A549 (cell line): ENCODE measurements around the gene SPATA1.

Experiments
- EP300 ChIP-seq, 2 experiments: fragments of >200 bp; sonication (Bioruptor Twin); formaldehyde crosslinking; IDR thresholded peaks; 2 replicates in 1 of 2; 3 replicates in 1 of 2; pipeline ENCODE4 v1.6.1; 2016 to 2017
- POLR2A ChIP-seq: IDR thresholded peaks from 2 replicates; pipeline ENCODE4 v1.6.1; 2012; ENCODE audit warnings: mild to moderate bottlenecking, low read length
- SREBF2 ChIP-seq: fragments of 450-650 bp; IDR thresholded peaks from 2 replicates; pipeline ENCODE4 v1.6.1; 2014; ENCODE audit warnings: mild to moderate bottlenecking, moderate library complexity
- ZC3H11A ChIP-seq: fragments of 450-650 bp; IDR thresholded peaks from 2 replicates; pipeline ENCODE4 v1.6.1; 2014; ENCODE audit warnings: antibody characterized with exemption, mild to moderate bottlenecking
- TF ChIP-seq, protein P1 (sequence below): fragments of >200 bp; sonication (Bioruptor Twin); formaldehyde crosslinking; IDR thresholded peaks from 3 replicates; pipeline ENCODE4 v1.5.1; 2016
- TF ChIP-seq, protein P2 (sequence below): fragments of 150-350 bp; IDR thresholded peaks from 2 replicates; pipeline ENCODE4 v1.6.1; 2014; ENCODE audit warnings: low read depth, mild to moderate bottlenecking, low read length
- TF ChIP-seq, protein P3 (sequence below): IDR thresholded peaks from 2 replicates; pipeline ENCODE4 v1.6.1; 2012

DNA sequence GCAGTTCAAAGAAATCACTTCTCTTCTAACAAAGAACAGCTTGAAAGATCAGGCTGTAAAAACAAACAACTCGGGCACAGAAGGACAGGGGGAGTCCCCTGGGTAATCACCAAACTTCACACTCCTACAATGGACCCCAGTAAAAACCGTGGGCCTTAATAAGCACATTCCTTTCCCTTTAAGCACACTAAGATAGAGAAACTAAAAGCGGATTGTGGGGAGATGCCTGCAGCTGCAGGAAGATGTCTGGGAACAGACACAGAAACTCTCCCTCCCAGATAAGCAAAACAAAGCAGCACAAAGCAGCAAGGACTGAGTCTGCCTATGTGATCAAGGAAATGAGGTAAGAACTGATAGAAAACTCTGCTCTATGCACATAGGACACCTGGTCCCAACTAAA lies 105.6 kb downstream of the SPATA1 start:
- TF ChIP-seq, protein P1, sequence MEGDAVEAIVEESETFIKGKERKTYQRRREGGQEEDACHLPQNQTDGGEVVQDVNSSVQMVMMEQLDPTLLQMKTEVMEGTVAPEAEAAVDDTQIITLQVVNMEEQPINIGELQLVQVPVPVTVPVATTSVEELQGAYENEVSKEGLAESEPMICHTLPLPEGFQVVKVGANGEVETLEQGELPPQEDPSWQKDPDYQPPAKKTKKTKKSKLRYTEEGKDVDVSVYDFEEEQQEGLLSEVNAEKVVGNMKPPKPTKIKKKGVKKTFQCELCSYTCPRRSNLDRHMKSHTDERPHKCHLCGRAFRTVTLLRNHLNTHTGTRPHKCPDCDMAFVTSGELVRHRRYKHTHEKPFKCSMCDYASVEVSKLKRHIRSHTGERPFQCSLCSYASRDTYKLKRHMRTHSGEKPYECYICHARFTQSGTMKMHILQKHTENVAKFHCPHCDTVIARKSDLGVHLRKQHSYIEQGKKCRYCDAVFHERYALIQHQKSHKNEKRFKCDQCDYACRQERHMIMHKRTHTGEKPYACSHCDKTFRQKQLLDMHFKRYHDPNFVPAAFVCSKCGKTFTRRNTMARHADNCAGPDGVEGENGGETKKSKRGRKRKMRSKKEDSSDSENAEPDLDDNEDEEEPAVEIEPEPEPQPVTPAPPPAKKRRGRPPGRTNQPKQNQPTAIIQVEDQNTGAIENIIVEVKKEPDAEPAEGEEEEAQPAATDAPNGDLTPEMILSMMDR: no peak
- TF ChIP-seq SREBF2: no peak
- no peak for TF ChIP-seq ZC3H11A
- TF ChIP-seq, protein P2, sequence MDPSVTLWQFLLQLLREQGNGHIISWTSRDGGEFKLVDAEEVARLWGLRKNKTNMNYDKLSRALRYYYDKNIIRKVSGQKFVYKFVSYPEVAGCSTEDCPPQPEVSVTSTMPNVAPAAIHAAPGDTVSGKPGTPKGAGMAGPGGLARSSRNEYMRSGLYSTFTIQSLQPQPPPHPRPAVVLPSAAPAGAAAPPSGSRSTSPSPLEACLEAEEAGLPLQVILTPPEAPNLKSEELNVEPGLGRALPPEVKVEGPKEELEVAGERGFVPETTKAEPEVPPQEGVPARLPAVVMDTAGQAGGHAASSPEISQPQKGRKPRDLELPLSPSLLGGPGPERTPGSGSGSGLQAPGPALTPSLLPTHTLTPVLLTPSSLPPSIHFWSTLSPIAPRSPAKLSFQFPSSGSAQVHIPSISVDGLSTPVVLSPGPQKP: no peak
- TF ChIP-seq POLR2A: no peak
- TF ChIP-seq, protein P3, sequence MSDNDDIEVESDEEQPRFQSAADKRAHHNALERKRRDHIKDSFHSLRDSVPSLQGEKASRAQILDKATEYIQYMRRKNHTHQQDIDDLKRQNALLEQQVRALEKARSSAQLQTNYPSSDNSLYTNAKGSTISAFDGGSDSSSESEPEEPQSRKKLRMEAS: no peak
- no peak for TF ChIP-seq EP300 (IDR thresholded peaks at IDR 0.05)
